HG03354 (cell line): ENCODE data around the gene HOXD3.

Experiments used
- ATAC-seq: cut with Tn5 transposase; IDR thresholded peaks from one replicate; pipeline ENCODE4 v1.9.1; 2021; ENCODE audit warnings: mild to moderate bottlenecking; ENCODE audit not compliant: unreplicated experiment, poor library complexity, severe bottlenecking

The HOXD3 gene

DNA sequence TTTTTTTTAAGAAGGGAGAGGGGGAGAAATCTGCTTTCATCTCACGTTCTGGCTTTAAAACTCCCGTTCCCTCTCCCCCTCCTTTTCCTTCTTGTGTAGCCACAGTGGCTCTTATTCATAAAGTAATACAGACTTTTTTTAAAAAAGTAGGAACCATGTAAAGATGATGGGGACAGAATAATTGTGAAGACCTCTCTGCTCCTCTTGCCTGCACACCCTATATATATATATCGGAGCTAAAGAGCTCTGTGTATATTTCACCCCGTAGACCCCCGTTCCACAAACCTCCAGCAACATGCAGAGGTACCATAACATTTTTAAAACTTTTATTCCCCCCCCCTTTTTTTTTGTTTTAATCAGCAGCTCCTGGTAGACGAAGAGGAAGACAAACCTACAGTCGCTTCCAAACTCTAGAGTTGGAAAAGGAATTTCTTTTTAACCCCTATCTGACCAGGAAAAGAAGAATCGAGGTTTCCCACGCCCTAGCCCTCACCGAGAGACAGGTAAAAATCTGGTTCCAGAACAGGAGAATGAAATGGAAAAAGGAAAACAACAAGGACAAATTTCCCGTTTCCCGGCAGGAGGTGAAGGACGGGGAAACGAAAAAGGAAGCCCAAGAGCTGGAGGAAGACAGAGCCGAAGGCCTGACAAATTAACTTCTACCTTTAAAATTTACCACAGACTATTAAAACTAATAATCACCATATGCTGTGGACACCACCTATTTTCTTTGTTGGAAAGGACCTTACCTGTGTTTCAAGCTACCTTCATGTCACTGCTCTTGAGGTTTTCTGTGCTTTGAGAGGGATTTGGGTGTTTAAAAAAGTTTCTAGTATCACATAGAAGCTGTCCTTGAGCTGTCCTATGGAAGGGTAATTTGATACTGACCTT lies 25.9 kb upstream of the HOXD3 start:
- no peak for ATAC-seq

DNA sequence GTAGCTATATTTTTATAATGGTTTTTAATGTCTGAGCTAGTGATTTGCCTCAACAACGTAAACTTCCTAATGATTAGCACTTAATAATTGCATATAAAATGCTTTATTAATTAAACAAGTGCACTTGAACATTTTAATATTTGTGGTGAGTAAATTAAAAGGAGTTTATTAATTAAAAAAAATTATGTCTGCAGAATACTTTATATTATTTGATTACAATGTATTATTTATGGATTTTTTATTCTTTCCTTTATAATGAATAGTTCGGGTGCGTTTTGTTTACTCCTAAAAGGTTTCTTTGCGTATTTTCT lies 25.3 kb upstream of the HOXD3 start:
- no peak for ATAC-seq

DNA sequence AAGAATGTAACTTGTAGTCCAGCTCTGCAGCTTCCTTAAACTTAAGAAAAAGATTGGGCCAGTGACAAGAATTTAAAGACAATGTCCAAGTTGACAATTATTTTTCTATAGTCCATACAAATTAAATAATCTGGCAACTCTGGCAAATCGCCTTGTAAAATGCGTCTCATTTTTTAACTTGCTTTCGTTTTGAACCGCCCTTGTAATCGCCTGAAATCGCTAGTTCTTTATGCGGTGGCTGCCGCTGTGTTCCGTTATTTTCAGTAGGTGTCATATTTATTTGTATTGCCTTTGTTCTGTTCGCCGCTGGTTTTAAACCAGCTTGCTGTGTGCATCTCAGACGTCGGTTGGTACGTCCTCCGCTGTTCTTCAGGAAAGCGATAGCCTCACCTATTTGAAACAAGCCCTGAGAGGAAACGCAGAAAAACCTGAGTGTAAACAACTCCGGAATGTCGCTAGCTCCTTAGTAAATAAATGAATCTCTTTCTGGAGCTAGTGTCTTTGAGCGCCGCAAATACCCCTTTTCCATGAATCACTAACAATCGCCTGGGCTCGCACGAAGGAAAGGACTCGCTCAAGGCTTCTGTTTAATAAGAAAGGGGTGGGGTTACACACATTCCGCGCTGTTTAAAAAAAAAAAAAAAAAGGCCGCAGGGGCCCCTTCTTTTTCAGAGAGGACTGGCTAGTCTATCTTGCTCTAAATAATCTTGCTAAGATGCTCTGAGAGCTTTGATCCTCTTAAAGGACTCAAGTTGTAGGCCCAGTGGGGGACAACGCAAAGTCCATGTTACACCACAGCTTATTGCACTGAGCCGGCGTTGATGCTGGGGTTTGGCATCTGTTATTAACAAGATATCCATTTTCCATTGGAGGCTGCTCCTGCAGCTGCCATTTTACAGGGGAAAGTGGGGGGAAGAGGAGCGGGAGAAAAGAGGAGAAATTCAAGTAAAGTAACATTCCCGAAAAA lies 24.6 kb upstream of the HOXD3 start:
- ATAC-seq: no peak

DNA sequence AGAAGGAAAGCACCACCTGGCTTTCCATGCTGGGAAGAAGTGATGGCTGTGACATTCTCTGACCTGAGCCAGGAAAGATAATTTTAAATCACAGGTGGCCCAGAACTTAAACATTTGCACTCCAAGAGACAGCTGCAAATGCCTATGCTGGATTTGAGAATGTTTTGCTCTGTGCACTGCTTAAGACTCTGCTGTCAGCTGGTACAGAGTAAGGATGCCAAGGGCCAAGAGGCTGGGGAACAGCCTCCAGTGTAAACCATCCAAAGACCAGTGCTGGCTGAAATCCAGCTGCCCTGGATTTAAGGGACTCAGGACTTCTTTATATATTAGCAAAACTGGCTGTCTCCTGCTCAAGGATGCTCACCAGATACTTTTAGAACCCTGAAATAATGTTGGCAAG lies 23.7 kb upstream of the HOXD3 start:
- ATAC-seq: no peak

DNA sequence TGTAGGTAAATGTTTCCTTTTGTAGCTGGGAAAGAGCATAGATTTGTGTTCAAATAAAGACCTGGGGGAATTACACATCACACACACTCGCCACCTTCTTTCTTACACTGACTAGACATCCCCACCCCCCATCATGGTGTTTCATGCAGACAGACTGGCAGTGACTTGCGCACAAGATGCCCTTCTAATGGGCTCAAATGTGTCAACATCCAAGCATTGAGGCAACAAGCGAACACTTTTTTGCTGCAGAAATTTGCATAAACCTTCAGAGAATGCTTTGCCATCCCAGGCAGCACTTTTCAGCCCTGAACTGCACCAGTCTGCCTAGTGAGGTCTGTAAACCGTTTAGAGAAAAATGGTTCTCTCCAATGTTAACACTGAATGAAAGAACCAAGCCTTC lies 23.1 kb upstream of the HOXD3 start:
- no peak for ATAC-seq

DNA sequence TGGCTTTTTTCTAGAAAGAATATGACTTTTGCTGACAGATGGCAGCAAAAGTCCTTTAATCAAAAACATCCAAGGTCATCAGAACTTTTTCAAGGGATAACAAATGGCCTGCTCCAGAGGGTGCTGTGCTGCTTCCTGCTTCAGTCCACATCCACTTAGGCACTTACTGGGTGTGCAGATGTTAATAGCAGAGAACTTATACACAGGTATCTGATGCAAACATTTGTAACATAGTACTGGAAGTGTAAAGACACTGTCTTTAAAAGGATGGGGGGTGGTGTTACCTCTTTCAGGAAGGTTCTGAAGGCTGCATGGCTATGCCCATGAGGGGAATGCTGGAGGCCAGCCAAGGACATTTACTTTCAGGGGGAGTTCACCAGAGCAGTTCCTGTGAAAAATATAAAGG lies 22.1 kb upstream of the HOXD3 start:
- ATAC-seq: no peak

DNA sequence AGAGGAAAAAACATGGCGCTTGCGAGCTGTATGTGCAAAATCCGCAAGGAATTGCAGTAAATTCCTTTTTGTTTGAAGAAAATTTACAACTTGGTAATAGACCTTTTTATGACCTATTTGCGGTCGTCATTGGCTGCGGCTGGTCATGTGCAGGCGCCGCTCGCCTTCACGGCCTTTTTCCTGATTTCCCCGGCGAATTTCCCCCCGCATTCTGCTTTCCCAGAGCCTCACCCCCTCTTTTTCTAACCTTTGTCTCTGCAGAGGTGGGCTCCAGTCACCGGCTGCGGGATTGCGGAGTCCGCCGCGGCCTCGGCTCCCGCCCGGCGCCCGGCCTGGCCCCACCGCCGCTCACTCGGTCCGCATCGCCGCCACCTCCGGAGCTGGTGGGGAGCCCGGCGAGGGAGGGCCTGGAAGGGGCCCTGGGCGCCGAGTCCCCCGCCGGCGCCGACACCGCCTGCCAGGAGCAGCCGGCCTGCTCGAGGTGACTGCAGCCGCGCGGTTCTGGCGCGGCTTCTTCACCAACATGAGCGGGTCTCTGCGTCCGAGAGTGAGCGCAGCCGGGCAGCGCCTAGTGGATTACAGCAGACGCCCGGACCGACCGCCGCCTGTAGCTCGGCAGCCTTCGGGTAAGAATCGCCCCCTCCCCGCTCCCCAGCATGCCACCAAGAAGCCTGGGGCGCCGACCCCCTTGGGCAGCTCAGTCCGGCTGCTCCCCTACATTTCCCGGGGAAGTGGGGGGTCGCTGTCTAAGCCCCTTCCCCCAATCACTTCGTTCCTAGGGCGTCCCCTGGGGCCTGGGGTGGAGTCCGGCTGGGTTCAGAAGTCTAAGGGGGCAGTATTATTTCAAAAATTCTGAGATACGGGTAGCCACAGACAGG lies 20.5 kb upstream of the HOXD3 start:
- ATAC-seq: no peak

DNA sequence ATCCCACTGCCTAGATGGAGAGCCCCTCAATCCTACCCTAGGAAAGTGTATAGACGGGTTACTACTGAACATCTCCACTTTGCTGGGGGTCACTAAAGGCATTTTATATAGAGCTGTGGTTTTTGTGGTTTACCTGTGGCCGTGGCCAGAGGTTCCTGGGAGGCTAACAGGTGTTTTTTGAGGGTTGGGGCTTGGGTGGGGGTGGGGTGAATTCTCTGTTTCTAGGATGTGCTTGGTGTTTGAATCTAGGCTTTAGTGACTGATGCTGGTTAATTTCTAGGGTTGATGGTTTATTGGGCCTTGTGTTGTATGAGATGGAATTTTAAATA lies 19.9 kb upstream of the HOXD3 start:
- no peak for ATAC-seq

DNA sequence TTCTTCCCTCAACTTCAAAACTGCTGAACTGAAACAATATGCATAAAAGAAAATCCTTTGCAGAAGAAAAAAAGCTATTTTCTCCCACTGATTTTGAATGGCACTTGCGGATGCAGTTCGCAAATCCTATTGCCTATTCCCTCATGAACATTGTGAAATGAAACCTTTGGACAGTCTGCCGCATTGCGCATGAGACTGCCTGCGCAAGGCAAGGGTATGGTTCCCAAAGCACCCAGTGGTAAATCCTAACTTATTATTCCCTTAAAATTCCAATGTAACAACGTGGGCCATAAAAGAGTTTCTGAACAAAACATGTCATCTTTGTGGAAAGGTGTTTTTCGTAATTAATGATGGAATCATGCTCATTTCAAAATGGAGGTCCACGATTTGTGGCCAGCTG lies 19.2 kb upstream of the HOXD3 start:
- ATAC-seq: no peak

DNA sequence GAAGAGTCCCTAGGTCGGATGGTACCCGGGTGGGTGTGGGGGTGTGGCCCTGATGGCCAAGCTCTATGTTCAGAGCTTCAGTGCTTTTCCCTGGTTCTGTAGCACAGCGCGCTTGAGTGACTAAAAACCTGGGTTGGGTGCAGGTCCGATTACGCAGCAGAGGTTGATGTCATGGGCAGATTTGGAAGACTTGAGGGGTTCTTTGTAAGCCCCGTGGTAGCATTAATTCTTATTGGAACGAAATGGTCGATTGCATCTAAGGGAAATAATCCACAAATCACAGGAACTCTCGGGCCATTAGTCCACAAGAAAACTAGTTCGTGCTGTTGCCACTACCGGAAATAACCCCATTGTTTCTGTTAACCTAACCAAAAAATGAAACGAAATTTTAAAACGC lies 18.6 kb upstream of the HOXD3 start:
- ATAC-seq: no peak

DNA sequence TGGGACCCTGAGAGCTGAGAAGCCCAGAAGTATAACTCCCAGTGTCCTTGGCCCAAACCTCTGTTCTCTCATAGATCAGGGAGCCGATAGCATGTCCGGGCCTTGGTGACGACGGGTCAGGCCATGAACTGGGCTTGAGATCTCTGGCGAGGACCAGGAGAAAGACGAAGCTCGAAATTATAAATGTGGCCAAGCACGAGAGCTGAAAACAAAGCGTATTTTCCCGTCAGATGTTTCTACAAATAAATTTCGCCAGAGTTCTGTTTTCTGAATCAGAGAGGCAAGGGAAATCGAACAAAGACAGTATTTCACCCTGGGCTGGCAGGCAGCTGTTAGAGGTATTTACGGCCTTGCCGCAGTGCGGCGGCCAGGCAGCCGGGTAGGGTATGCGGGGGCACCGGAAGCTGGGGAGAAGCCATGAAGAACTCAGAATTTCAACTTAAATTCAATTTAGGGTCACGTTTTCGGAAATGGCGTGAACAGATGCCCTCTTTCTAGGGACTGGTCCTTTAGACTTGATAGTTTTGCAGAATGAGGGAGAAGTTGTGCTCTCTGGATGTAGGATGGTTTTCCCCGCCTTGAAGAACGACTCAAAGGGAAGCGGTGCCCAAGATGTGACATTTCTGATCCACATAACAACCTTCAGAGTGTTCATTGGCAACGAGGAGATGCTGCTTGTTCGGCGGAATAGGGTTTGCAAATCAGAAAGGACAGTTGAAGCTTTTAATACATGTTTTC lies 18.0 kb upstream of the HOXD3 start:
- ATAC-seq: no peak

DNA sequence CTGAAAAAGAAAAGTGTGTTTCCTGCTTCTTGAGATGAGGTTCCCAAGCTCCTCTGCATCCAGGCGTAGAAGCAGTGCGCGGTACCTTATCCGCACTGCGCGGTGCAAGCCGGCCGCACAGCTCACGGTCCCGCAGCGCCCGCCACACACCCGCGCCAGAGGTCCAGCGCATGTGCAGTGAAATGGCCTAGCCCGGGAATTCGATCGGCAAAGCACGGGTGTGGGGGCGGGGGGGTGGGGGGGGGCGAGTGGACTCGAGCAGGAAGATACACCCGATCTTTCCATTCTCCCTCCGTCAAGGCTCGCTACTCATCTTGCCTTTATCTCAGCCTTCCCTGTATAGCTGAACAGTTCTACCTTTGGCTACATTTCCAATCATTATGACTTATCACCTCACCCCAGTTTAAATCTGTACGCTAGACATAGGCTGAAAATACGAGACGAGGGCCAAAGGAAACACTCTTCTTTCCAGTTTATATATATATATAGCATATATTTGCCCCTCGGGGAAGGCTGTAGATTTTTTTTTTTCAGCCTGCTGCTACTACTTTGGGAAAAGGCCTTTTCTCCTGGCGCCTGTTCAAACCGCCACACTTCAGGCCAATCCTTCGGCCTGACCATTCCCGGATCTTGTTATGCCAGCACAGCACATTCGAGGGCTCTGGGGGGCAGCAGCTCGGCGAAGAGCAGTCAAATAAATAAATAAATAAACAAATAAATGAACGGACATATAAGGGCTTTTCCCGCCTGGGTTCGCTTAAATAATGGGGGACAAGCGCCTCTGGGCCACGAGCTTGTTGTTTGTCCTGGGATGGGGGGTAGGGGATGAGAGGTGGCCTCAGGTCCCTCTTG lies 17.2 kb upstream of the HOXD3 start:
- ATAC-seq: peak; percentile 6

DNA sequence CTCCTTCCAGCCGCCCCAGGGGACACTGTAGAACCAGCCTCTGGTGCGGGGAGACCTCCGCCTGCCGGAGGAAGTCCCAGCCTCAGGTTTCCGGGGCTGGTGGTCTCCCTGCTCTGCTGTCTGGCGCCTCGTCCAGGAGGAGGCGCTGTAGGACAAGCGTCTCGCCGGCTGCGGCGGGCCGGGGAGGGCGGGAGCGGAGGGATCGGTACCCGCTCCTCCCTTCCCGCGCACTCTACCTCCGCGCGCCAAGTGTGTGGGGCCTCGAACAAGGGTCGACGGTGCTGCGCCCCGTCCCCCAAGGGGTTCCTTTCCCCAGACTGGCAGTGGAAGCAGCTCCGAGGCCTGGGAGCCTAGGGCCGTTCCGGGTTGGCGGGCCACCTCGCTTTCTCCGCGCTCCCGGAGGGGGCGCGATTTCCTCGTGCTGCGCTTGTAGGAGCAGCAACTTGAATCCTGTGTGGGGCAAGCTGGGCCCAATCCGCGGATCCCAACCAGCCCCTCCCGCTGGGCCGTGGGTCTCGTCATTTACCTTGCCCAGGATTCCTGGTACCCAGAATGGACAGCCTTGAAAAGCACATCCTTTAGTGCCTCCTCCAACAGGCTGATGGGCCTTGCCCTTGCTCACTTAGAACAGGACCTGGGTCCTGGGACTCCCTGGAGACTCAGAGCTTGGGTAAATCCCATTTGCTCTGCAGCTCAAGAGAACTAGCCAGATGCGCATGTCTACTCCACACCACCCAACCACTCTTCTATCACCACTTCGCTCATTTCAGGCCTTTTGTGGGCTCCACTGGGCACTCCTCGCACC lies 16.4 kb upstream of the HOXD3 start:
- peak; percentile 95 for ATAC-seq

DNA sequence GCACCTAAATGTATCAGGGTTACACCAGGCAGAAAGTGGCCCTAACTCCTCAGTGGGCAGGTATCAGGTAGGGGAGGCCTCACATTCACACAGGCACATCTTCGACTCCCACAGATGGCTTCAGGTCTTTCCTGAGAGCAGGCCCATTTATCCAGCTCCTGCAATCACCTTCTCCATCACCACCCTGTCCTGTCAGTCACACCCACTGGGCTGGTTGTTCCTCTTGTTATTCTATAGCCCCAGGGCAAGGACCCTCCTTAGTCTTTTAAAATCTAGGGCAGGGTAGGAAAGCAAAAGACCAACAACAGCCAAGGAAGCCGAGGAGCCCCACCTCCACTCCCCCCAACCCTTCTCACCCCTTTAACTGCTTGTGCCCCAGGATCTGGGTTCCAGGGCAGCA lies 14.8 kb upstream of the HOXD3 start:
- no peak for ATAC-seq

DNA sequence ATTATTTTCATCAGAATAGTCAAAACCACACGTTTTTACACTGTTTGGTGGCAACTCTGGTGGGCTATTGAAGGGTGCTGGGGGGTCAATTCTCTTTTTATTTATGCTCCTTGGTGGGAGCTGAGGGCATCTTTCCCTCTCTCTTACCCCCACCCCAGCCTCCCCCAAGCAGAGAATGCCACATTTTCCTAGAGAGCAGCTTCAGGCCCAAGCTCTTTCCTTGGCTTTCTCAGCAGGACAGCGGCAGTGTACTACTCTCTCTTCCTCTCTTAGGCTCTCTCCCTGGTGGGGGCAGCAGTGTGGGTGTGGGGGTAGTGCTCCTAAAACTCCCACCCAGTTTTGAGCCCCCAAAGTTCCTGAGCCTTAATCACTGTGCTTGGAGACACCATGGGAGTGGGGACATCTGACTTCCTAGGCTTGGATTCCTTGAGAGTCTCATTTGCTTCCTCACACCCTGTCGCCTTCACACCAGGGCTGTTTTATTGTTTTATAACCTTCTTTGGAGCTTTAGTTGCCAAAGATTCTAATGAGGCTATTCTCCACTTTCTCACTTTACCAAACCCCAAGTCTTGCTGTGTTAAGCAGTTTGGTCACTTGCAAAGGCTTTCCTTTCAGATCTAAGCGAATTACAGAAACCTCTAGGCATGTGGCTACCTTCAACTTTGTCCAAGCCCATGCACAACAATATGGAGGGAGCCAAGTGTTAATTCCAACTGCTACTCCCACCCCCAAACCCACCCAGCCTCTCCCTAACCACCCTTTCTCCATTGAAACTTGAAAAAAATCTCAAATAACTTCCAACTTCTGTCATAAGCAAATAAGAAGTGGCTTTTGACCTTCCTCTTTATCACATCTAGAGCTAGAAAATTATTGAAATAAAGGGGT lies 11.8 kb upstream of the HOXD3 start:
- ATAC-seq: no peak

DNA sequence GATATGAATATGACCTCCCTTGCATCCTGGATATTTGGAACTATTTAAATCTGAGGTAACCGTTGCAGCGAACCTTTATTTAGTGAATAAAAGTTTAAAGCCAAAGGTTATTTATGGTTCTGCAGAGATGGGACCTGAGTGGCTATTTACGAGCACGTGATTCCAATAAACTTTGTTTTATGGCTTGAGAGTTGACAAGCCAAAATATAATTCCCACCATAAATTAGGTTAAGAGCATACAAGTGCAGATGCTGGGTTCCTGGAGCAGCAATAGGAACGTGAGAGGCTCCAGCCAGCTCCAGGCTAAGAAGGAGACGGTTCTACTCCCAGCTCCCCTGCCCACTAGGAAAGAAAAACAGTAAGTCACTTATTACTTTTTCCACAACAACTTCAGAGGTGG lies 11.0 kb upstream of the HOXD3 start:
- ATAC-seq: no peak

DNA sequence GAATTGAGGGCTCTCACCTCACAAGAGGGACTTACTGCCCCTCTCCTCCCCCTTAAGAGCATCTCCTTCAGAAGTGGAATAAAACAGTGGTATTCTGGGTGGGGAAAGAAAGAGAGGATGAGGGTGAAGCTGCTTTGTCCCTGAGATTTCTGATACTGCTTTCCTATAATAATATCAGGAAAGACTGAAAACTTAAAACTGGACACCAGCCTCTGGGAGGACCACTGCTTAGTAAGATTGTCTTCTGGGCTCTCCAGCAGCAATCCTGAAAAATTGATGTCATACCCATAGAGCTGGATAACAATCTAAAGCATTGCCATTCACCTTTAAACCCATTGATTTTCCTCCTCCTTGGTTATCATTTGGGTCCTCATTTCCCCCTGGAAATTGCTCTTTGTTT lies 10.5 kb upstream of the HOXD3 start:
- no peak for ATAC-seq
